Globus pallidus (tissue), 1 donor: ENCODE measurements around the gene ITGA2.

Source experiments
- DNase-seq: peaks from one replicate; pipeline ENCODE4 v3.0.0-alpha.2; 2015; ENCODE audit warnings: low spot score

The ITGA2 gene

GRCh38 chr5:52988335-52989024, 672 bp upstream of the ITGA2 start:
- no peak for DNase-seq

- DNase-seq, result peak; percentile 78
Measured at GRCh38 chr5:52989781-52990527, 802 bp downstream of the ITGA2 start.

- no peak for DNase-seq
Measured at GRCh38 chr5:52990528-52990925, 1.4 kb downstream of the ITGA2 start.

GRCh38 chr5:52993367-52993766, 4.2 kb downstream of the ITGA2 start:
- no peak for DNase-seq

- no peak for DNase-seq
Measured at GRCh38 chr5:52994266-52994665, 5.1 kb downstream of the ITGA2 start.

- no peak for DNase-seq
Measured at GRCh38 chr5:52995095-52995494, 5.9 kb downstream of the ITGA2 start.

GRCh38 chr5:52995914-52996313, 6.8 kb downstream of the ITGA2 start:
- DNase-seq, result no peak

- DNase-seq, result no peak
Measured at GRCh38 chr5:52996979-52997378, 7.8 kb downstream of the ITGA2 start.

GRCh38 chr5:52997424-52997823, 8.3 kb downstream of the ITGA2 start:
- DNase-seq, result peak; percentile 98

GRCh38 chr5:52998552-52999313, 9.6 kb downstream of the ITGA2 start:
- DNase-seq, result no peak

- no peak for DNase-seq
Measured at GRCh38 chr5:52999344-52999949, 10.3 kb downstream of the ITGA2 start.

- no peak for DNase-seq
Measured at GRCh38 chr5:53001541-53001940, 12.4 kb downstream of the ITGA2 start.

GRCh38 chr5:53002491-53002890, 13.3 kb downstream of the ITGA2 start:
- DNase-seq, result no peak

GRCh38 chr5:53003144-53003543, 14.0 kb downstream of the ITGA2 start:
- DNase-seq, result no peak

GRCh38 chr5:53006911-53007890, 18.0 kb downstream of the ITGA2 start:
- DNase-seq, result no peak

GRCh38 chr5:53008751-53009150, 19.6 kb downstream of the ITGA2 start:
- no peak for DNase-seq

- DNase-seq, result no peak
Measured at GRCh38 chr5:53009816-53010215, 20.7 kb downstream of the ITGA2 start.

- DNase-seq, result no peak
Measured at GRCh38 chr5:53010814-53011213, 21.7 kb downstream of the ITGA2 start.

- no peak for DNase-seq
Measured at GRCh38 chr5:53011233-53011632, 22.1 kb downstream of the ITGA2 start.

GRCh38 chr5:53013857-53014256, 24.7 kb downstream of the ITGA2 start:
- no peak for DNase-seq

- peak; percentile 82 for DNase-seq
Measured at GRCh38 chr5:53017383-53017782, 28.2 kb downstream of the ITGA2 start.
